Stimulated activated CD8-positive, alpha-beta memory T cell treated with anti-CD3 and anti-CD28 coated beads, Interleukin-4, amount 100 ng/mL, for 4 hours (primary cell): Measurements from ENCODE around the gene ABRAXAS1.

Experiments used
- DNase-seq, 2 donors: peaks; one replicate each; pipeline ENCODE4 v3.0.0-alpha.2; 2020; ENCODE audit warnings: low read depth in 2 of 2, low spot score in 1 of 2

Gene ABRAXAS1

GRCh38 chr4:83454686-83455085, 30.2 kb downstream of the ABRAXAS1 start:
- DNase-seq: no peak

GRCh38 chr4:83449009-83449408, 35.9 kb downstream of the ABRAXAS1 start:
- DNase-seq: no peak

GRCh38 chr4:83440899-83441298, 44.0 kb downstream of the ABRAXAS1 start:
- no peak for DNase-seq

GRCh38 chr4:83440148-83440814, 44.6 kb downstream of the ABRAXAS1 start:
- DNase-seq: no peak

- DNase-seq: no peak
Observed at GRCh38 chr4:83438719-83439118, 46.2 kb downstream of the ABRAXAS1 start.

GRCh38 chr4:83436680-83437079, 48.2 kb downstream of the ABRAXAS1 start:
- DNase-seq: no peak

GRCh38 chr4:83431200-83431599, 53.7 kb downstream of the ABRAXAS1 start:
- no peak for DNase-seq

GRCh38 chr4:83418211-83418610, 66.7 kb downstream of the ABRAXAS1 start:
- no peak for DNase-seq

- DNase-seq: no peak
Observed at GRCh38 chr4:83417566-83417965, 67.3 kb downstream of the ABRAXAS1 start.

- no peak for DNase-seq
Observed at GRCh38 chr4:83413676-83414075, 71.2 kb downstream of the ABRAXAS1 start.
